ENCODE measurements around the gene GALNT14.

GALNT14 gene

DNA sequence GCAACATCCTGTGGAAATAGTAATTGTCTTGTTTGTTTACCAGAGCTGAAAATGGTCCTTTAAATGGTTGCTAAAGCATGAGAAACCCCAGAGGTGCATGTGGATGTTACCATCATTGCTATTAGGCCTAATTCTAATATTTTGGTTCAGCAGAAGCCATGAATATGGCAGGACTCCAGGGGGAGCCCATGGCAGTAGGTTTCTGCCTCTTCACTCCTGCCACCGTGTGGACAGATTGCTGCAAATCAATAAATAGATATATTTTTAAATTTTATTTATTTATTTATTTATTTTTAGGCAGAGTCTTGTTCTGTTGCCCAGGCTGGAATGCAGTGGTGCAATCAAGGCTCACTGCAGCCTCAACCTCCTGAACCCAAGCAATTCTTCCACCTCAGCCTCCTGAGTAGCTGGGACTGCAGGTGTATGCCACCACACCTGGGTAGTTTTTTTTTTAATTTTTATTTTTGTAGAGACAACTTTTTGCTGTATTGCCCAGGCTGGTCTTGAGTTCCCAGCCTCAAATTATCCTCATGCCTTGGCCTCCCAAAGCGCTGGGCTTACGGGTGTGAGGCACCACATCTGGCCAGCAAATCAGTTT is 276.1 kb downstream of the GALNT14 start:
- peak in 1 of 2 donors; percentile 5 for DNase-seq (ENCODE audit: extremely low read depth in 1 of 2, low read depth in 1 of 2)

DNA sequence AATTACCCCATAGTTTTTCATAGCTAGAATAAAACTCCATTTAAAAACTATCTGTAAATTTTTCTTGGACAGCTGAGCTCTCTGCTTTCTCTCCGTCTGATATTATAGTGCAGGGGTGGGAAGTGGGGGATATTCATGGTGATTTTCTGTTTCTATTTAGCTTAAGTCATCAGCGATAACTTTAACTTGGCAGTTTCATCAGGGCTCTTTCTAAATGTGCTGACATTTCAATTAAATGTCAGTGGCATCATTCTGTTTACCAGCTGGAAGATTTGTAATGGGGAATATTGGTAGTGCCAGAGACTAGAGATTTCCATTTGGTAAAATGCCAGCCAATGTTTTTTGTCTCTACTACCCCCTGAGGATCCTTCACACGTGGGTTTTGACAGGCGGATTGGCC is 277.5 kb downstream of the GALNT14 start:
- no peak for DNase-seq (ENCODE audit: extremely low read depth in 1 of 2, low read depth in 1 of 2)

Data from activated CD8-positive, alpha-beta memory T cell treated with anti-CD3 and anti-CD28 coated beads for 1 hour (primary cell).